ENCODE measurements around the gene USH2A.

- TF ChIP-seq CTCF (IDR thresholded peaks at IDR 0.05; ENCODE audit: poor library complexity, severe bottlenecking) (no peak), SMC3 (conservative IDR thresholded peaks at IDR 0.05; ENCODE audit: poor library complexity) (no peak), EP300 (conservative IDR thresholded peaks at IDR 0.05; ENCODE audit: poor library complexity, severe bottlenecking) (no peak), POLR2AphosphoS5 (IDR thresholded peaks at IDR 0.05) (no peak), EZH2 (IDR thresholded peaks at IDR 0.05; ENCODE audit: borderline replicate concordance, insufficient read depth, low read length, poor library complexity, severe bottlenecking) (no peak), TAF1 (IDR thresholded peaks at IDR 0.05; ENCODE audit: low read depth) (no peak), MXI1 (conservative IDR thresholded peaks at IDR 0.05; ENCODE audit: poor library complexity, severe bottlenecking) (no peak)
Measured at GRCh38 chr1:215719552-215719951, 703.7 kb downstream of the USH2A start.
